ENCODE results near the gene WWOX. TPM values are rescaled to one million over a fixed set of nuclear protein-coding genes. Genes with fewer than 3 reads are reported as not detected.

WWOX gene
- total RNA-seq, 1 donor from 2014 or later: 16.7 TPM

GRCh38 chr16:78200023-78200389, 100.6 kb downstream of the WWOX start:
- no peak overlapping the region for H3K27ac ChIP-seq (ENCODE audit: low read depth, low read length)
- H3K27me3 ChIP-seq (ENCODE audit: control insufficient read depth in 3 of 3, insufficient read depth in 3 of 3, low read length in 3 of 3): no peaks in the 10 kb centered on the region
- no peak overlapping the region for H3K9ac ChIP-seq (ENCODE audit: low read depth in 1 of 3, low read length in 3 of 3)
- no peaks in the 10 kb centered on the region for H3K36me3 ChIP-seq (ENCODE audit: control insufficient read depth in 3 of 3, insufficient read depth in 3 of 3, low read length in 3 of 3)
- H3K9me3 ChIP-seq (ENCODE audit: control insufficient read depth in 3 of 3, low read length in 3 of 3): no peaks in the 10 kb centered on the region
- H3K4me3 ChIP-seq (ENCODE audit: low read length in 3 of 3): no peak overlapping the region
- H3K4me1 ChIP-seq (ENCODE audit: control insufficient read depth in 3 of 3, insufficient read depth in 3 of 3, low read length in 3 of 3): no peaks in the 10 kb centered on the region

- H3K4me3 ChIP-seq (ENCODE audit: low read length in 3 of 3): no peak overlapping the region
Observed at GRCh38 chr16:78200623-78201096, 101.2 kb downstream of the WWOX start.

GRCh38 chr16:78205506-78205905, 106.1 kb downstream of the WWOX start:
- Histone ChIP-seq H3K27me3 (ENCODE audit: control insufficient read depth in 3 of 3, insufficient read depth in 3 of 3, low read length in 3 of 3) (no peaks in the 10 kb centered on the region), H3K9ac (ENCODE audit: low read depth in 1 of 3, low read length in 3 of 3) (no peak overlapping the region), H3K27ac (ENCODE audit: low read depth, low read length) (no peak overlapping the region), H3K9me3 (ENCODE audit: control insufficient read depth in 3 of 3, low read length in 3 of 3) (no peaks in the 10 kb centered on the region), H3K4me1 (ENCODE audit: control insufficient read depth in 3 of 3, insufficient read depth in 3 of 3, low read length in 3 of 3) (no peaks in the 10 kb centered on the region), H3K36me3 (ENCODE audit: control insufficient read depth in 3 of 3, insufficient read depth in 3 of 3, low read length in 3 of 3) (no peaks in the 10 kb centered on the region), H3K4me3 (ENCODE audit: low read length in 3 of 3) (no peak overlapping the region)

More at GRCh38 chr16:78200623-78201096, 101.2 kb downstream of the WWOX start:
- H3K27me3 ChIP-seq (ENCODE audit: control insufficient read depth in 3 of 3, insufficient read depth in 3 of 3, low read length in 3 of 3): no peaks in the 10 kb centered on the region
- H3K9me3 ChIP-seq (ENCODE audit: control insufficient read depth in 3 of 3, low read length in 3 of 3): no peaks in the 10 kb centered on the region
- no peak overlapping the region for H3K27ac ChIP-seq (ENCODE audit: low read depth, low read length)
- no peaks in the 10 kb centered on the region for H3K4me1 ChIP-seq (ENCODE audit: control insufficient read depth in 3 of 3, insufficient read depth in 3 of 3, low read length in 3 of 3)
- no peak overlapping the region for H3K9ac ChIP-seq (ENCODE audit: low read depth in 1 of 3, low read length in 3 of 3)
- no peaks in the 10 kb centered on the region for H3K36me3 ChIP-seq (ENCODE audit: control insufficient read depth in 3 of 3, insufficient read depth in 3 of 3, low read length in 3 of 3)

GRCh38 chr16:78206623-78207223, 107.3 kb downstream of the WWOX start:
- Histone ChIP-seq H3K4me3 (ENCODE audit: low read length in 3 of 3) (no peak overlapping the region), H3K27me3 (ENCODE audit: control insufficient read depth in 3 of 3, insufficient read depth in 3 of 3, low read length in 3 of 3) (no peaks in the 10 kb centered on the region), H3K27ac (ENCODE audit: low read depth, low read length) (no peak overlapping the region), H3K9ac (ENCODE audit: low read depth in 1 of 3, low read length in 3 of 3) (no peak overlapping the region), H3K36me3 (ENCODE audit: control insufficient read depth in 3 of 3, insufficient read depth in 3 of 3, low read length in 3 of 3) (no peaks in the 10 kb centered on the region), H3K4me1 (ENCODE audit: control insufficient read depth in 3 of 3, insufficient read depth in 3 of 3, low read length in 3 of 3) (no peaks in the 10 kb centered on the region), H3K9me3 (ENCODE audit: control insufficient read depth in 3 of 3, low read length in 3 of 3) (no peaks in the 10 kb centered on the region)

- H3K27ac ChIP-seq (ENCODE audit: low read depth, low read length): no peak overlapping the region
- H3K9me3 ChIP-seq (ENCODE audit: control insufficient read depth in 3 of 3, low read length in 3 of 3): no peaks in the 10 kb centered on the region
- H3K4me3 ChIP-seq (ENCODE audit: low read length in 3 of 3): no peak overlapping the region
- H3K4me1 ChIP-seq (ENCODE audit: control insufficient read depth in 3 of 3, insufficient read depth in 3 of 3, low read length in 3 of 3): no peaks in the 10 kb centered on the region
- no peaks in the 10 kb centered on the region for H3K36me3 ChIP-seq (ENCODE audit: control insufficient read depth in 3 of 3, insufficient read depth in 3 of 3, low read length in 3 of 3)
- H3K27me3 ChIP-seq (ENCODE audit: control insufficient read depth in 3 of 3, insufficient read depth in 3 of 3, low read length in 3 of 3): no peaks in the 10 kb centered on the region
- no peak overlapping the region for H3K9ac ChIP-seq (ENCODE audit: low read depth in 1 of 3, low read length in 3 of 3)
Observed at GRCh38 chr16:78209951-78210661, 110.7 kb downstream of the WWOX start.

- Histone ChIP-seq H3K27ac (ENCODE audit: low read depth, low read length) (no peak overlapping the region), H3K36me3 (ENCODE audit: control insufficient read depth in 3 of 3, insufficient read depth in 3 of 3, low read length in 3 of 3) (no peaks in the 10 kb centered on the region), H3K4me3 (ENCODE audit: low read length in 3 of 3) (no peak overlapping the region), H3K27me3 (ENCODE audit: control insufficient read depth in 3 of 3, insufficient read depth in 3 of 3, low read length in 3 of 3) (no peaks in the 10 kb centered on the region), H3K4me1 (ENCODE audit: control insufficient read depth in 3 of 3, insufficient read depth in 3 of 3, low read length in 3 of 3) (no peaks in the 10 kb centered on the region), H3K9ac (ENCODE audit: low read depth in 1 of 3, low read length in 3 of 3) (no peak overlapping the region), H3K9me3 (ENCODE audit: control insufficient read depth in 3 of 3, low read length in 3 of 3) (no peaks in the 10 kb centered on the region)
Observed at GRCh38 chr16:78211020-78211599, 111.7 kb downstream of the WWOX start.

GRCh38 chr16:78211946-78212345, 112.5 kb downstream of the WWOX start:
- H3K9me3 ChIP-seq (ENCODE audit: control insufficient read depth in 3 of 3, low read length in 3 of 3): no peaks in the 10 kb centered on the region
- no peak overlapping the region for H3K27ac ChIP-seq (ENCODE audit: low read depth, low read length)
- no peaks in the 10 kb centered on the region for H3K36me3 ChIP-seq (ENCODE audit: control insufficient read depth in 3 of 3, insufficient read depth in 3 of 3, low read length in 3 of 3)
- H3K27me3 ChIP-seq (ENCODE audit: control insufficient read depth in 3 of 3, insufficient read depth in 3 of 3, low read length in 3 of 3): no peaks in the 10 kb centered on the region
- no peak overlapping the region for H3K4me3 ChIP-seq (ENCODE audit: low read length in 3 of 3)
- H3K4me1 ChIP-seq (ENCODE audit: control insufficient read depth in 3 of 3, insufficient read depth in 3 of 3, low read length in 3 of 3): no peaks in the 10 kb centered on the region
- H3K9ac ChIP-seq (ENCODE audit: low read depth in 1 of 3, low read length in 3 of 3): no peak overlapping the region

GRCh38 chr16:78212674-78213073, 113.2 kb downstream of the WWOX start:
- Histone ChIP-seq H3K4me1 (ENCODE audit: control insufficient read depth in 3 of 3, insufficient read depth in 3 of 3, low read length in 3 of 3) (no peaks in the 10 kb centered on the region), H3K9me3 (ENCODE audit: control insufficient read depth in 3 of 3, low read length in 3 of 3) (no peaks in the 10 kb centered on the region), H3K27me3 (ENCODE audit: control insufficient read depth in 3 of 3, insufficient read depth in 3 of 3, low read length in 3 of 3) (no peaks in the 10 kb centered on the region), H3K36me3 (ENCODE audit: control insufficient read depth in 3 of 3, insufficient read depth in 3 of 3, low read length in 3 of 3) (no peaks in the 10 kb centered on the region), H3K9ac (ENCODE audit: low read depth in 1 of 3, low read length in 3 of 3) (no peak overlapping the region), H3K4me3 (ENCODE audit: low read length in 3 of 3) (no peak overlapping the region), H3K27ac (ENCODE audit: low read depth, low read length) (no peak overlapping the region)

- Histone ChIP-seq H3K27ac (ENCODE audit: low read depth, low read length) (no peak overlapping the region), H3K9me3 (ENCODE audit: control insufficient read depth in 3 of 3, low read length in 3 of 3) (no peaks in the 10 kb centered on the region), H3K36me3 (ENCODE audit: control insufficient read depth in 3 of 3, insufficient read depth in 3 of 3, low read length in 3 of 3) (no peaks in the 10 kb centered on the region), H3K9ac (ENCODE audit: low read depth in 1 of 3, low read length in 3 of 3) (no peak overlapping the region), H3K27me3 (ENCODE audit: control insufficient read depth in 3 of 3, insufficient read depth in 3 of 3, low read length in 3 of 3) (no peaks in the 10 kb centered on the region), H3K4me1 (ENCODE audit: control insufficient read depth in 3 of 3, insufficient read depth in 3 of 3, low read length in 3 of 3) (no peaks in the 10 kb centered on the region), H3K4me3 (ENCODE audit: low read length in 3 of 3) (no peak overlapping the region)
Observed at GRCh38 chr16:78213751-78214150, 114.3 kb downstream of the WWOX start.

- H3K36me3 ChIP-seq (ENCODE audit: control insufficient read depth in 3 of 3, insufficient read depth in 3 of 3, low read length in 3 of 3): no peaks in the 10 kb centered on the region
- no peaks in the 10 kb centered on the region for H3K4me1 ChIP-seq (ENCODE audit: control insufficient read depth in 3 of 3, insufficient read depth in 3 of 3, low read length in 3 of 3)
- H3K27me3 ChIP-seq (ENCODE audit: control insufficient read depth in 3 of 3, insufficient read depth in 3 of 3, low read length in 3 of 3): no peaks in the 10 kb centered on the region
- no peaks in the 10 kb centered on the region for H3K9me3 ChIP-seq (ENCODE audit: control insufficient read depth in 3 of 3, low read length in 3 of 3)
- H3K9ac ChIP-seq (ENCODE audit: low read depth in 1 of 3, low read length in 3 of 3): no peak overlapping the region
- no peak overlapping the region for H3K27ac ChIP-seq (ENCODE audit: low read depth, low read length)
- no peak overlapping the region for H3K4me3 ChIP-seq (ENCODE audit: low read length in 3 of 3)
Observed at GRCh38 chr16:78215222-78215621, 115.8 kb downstream of the WWOX start.
